Activated CD8-positive, alpha-beta memory T cell treated with anti-CD3 and anti-CD28 coated beads for 1 hour (primary cell): ENCODE data around the gene LBHD1.
"Not testable (repeated sequence)": the region's sequence is repeated elsewhere in the genome, so short reads cannot be mapped to it uniquely, and the experiment has no call there.

Source experiments
- DNase-seq, 2 donors: peaks; one replicate each; pipeline ENCODE4 v3.0.0-alpha.2; 2020; ENCODE audit warnings: low read depth in 1 of 2; ENCODE audit errors: extremely low read depth in 1 of 2

Gene LBHD1

DNA sequence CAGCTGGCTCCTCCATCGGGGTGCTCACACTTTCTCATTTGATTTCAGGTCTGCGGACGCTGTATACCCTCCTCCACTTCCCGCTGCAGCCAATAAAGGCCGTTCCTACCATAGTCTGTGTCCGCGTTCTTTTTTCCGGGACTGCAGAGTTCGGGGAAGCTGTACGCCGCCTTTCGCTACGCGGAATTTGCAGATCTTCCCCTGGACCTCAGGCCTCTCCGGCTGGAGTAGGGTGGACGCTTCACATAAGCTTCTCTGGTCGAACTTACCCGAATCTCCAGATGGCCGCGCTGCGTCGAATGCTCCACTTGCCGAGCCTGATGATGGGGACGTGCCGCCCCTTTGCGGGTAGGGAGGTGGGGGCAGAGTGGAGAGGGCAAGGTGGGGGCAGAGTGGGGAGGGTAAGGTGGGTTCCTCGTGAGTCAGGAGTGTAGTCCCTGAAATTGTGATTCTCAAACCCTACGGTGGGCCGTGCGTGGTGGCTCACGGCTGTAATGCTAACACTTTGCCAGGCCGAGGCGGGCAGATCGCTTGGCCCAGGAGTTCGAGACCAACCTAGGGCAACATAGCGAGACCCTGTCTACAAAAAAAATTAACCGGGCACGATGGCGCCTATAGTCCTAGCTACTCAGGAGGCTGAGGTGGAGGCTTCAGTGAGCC lies 6.3 kb downstream of the LBHD1 start:
- DNase-seq, result peak in 1 of 2 donors; percentile 47

DNA sequence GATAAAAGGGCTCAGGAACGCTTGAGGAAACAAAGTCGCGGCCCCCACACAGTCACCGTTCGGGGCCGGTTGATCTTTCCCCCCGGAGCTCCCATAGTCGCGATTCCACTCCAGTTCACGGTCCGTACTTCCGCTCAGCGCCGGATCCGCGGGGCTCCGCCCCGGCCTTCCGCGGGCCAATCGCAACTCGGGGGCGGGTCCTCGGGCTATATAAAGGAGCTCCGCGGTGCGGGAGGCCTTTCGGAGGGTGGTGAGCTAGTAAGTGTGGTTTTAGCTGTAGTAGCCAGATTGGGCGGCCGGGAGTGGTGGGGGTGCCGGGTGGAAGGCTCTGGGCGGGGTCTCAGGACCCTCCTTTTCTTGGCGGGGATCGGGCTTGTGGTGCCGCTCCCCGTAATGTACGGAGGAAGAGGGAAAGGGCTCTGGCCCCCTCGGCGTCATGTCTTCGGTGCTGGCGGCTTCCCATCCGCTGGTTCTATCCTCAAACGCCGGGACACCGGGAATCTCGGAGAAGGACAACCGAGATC lies 6.9 kb downstream of the LBHD1 start, which contains the start of the genes C11orf98 and CSKMT:
Gene C11orf98 (minus strand): TSS at position 136 of the 524 bp plus-strand sequence. CDS start 41 bp downstream, at position 95.
Gene CSKMT (plus strand): TSS at position 238 of the 524 bp plus-strand sequence. CDS start 568 bp downstream, outside the sequence.
- peak; percentile 90 to 91 for DNase-seq

DNA sequence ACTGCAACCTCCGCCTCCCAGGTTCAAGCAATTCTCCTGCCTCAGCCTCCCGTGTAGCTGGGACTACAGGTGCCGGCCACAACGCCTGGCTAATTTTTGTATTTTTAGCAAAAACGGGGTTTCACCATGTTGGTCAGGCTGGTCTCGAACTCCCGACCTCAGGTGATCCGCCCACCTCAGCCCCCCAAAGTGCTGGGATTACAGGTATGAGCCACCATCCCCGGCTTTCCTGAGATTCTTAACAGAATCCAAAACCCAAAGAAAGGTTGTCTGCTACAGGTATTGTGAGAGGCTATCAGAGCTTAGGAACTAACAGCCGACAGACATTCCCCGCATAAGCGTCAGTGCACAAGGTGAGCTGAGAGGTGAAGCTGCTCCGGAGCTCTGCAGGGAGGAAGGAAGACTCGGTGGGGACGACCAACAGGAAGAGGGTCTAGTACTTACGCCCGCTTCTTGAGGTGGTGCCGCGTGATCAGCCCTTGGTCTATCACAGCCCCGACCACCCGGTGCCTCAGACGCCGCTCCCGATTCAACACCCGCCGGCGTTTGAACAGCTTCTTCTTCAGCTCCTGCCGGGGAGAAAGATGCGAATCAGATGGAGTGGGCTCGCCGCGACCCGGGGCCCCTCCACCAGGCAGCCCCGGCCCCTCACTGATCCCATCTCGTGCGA lies 7.5 kb downstream of the LBHD1 start:
- DNase-seq, result no peak

DNA sequence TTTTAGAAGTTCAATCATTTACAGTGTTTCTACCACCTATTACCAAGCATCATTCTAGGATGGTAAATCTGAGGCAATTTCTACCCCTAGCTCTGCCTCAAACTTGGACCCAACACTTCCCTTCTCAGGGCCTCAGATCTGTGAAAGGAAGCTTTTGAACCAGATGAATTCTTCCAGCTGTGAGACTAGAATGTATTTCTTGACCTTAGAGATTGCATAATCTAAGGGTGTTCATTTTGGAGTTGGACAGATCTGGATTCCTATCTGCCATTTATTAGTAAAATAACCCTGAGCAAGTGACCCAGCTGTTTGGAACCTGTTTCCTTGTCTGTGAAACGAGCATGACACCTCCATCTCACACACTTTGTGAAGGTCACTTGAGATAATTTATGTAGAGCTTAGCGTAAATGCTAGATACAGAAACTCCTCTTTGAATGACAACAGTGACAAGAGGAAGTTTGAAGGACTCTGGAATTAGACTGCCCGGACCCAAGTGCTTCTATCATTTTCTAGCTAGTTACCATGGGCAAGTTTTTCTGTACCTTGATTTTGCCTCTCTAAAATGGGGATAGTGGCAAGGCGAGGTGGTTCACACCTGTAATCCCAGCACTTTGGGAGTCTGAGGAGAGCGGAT lies 15.2 kb downstream of the LBHD1 start:
- no peak for DNase-seq

DNA sequence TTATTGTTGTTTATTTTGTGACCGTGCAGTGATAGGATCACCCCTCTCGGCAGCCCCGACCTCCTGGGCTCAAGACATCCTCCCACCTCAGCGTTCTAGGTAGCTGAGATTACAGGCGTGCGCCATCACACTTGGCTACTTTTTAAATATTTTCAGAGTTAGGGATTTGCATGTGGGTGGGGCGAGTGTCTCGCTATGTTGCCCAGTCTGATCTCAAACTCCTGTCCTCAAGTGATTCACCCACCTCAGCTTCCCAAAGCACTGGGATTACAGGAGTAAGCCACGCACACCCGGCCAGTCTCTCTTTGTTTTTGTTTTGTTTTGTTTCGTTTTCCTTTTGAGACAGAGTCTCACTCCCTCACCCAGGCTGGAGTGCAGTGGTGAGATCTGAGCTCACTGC lies 17.8 kb downstream of the LBHD1 start:
- no peak for DNase-seq

DNA sequence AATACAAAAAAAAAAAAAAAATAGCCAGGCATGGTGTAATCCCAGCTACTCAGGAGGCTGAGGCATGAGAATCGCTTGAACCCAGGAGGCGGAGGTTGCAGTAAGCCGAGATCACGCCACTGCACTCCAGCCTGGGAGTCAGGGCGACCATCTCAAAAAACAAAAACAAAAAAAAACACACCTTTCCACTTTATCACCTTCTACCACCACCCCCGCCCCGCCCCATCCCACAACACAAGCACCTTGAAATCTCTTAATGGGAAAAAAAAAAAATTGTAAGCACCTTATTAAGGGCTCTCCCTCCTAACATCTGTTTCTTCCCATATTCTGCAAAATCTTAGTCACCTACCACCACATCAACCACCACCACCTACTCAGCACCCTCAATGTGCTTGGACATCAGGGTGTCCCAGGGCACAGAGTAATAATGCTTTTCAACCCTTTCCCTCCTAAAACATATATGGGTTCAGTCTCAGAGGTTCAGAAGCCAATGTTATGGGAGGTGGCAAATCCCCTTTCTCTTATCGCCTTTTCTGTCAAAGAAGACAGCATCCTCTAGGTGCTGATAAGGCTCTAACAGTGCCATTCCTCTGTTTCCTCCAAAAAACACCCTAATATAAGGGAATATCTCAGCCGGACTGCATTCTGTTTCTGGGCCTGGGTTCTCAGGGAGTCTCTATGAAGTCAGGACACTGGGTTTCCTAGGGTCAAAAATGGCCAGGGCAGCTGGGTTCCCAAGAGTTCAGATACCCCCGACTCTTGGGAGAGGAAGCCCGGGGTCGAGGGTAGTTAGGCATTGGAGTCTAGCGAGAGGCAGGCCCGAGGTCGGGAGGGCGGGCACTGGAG lies 19.7 kb downstream of the LBHD1 start:
- DNase-seq, result no peak

DNA sequence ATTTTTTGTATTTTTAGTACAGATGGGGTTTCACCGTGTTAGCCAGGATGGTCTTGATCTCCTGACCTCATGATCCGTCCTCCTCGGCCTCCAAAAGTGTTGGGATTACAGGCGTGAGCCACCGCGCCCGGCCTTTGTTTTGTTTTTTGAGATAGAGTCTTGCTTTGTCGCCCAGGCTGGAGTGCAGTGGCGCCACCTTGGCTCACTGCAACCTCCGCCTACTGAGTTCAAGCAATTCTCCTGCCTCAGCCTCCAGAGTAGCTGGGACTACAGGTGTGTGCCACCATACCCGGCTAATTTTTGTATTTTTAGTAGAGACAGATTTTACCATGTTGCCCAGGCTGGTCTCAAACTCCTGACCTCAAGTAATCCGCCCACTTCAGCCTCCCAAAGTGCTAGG lies 21.8 kb downstream of the LBHD1 start:
- DNase-seq, result not testable (repeated sequence)

DNA sequence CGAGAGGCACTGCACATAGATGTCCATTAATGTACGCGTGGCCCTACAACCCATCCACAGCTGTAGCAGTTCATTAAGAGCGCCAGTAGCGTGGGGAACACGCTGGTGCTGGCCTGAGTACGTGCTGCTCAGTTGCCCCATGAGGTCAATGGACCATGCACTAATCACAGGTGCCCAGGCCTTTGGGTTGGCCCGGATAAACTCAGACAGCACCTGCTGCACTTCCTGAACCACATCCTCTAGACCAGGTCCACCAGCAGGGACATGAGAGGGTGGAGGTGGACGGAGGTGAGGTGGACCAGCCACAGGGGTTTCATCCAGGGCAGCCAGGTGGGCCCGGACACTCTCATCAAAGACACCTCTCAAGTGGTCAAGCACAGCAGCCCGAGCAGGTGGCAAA lies 22.6 kb downstream of the LBHD1 start:
- no peak for DNase-seq

DNA sequence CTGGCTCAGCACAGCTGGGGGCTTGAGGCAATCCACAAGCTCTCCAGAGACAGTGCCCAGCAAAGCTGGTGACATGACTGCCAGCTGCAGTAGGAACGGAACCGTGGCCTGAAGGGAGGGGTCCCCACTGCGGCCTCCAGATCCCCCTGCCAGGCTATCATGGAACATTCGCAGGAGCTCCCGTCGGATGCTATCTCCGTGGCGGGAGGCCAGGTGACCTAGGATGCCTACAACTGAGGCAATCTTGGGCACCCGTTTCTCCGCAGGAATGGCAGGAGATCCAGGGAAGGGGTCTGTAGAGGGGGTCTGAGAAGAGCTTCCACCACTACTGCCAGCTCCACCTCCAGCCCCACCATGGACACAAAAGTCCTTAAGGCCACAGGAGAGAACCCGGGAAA lies 23.1 kb downstream of the LBHD1 start:
- no peak for DNase-seq

DNA sequence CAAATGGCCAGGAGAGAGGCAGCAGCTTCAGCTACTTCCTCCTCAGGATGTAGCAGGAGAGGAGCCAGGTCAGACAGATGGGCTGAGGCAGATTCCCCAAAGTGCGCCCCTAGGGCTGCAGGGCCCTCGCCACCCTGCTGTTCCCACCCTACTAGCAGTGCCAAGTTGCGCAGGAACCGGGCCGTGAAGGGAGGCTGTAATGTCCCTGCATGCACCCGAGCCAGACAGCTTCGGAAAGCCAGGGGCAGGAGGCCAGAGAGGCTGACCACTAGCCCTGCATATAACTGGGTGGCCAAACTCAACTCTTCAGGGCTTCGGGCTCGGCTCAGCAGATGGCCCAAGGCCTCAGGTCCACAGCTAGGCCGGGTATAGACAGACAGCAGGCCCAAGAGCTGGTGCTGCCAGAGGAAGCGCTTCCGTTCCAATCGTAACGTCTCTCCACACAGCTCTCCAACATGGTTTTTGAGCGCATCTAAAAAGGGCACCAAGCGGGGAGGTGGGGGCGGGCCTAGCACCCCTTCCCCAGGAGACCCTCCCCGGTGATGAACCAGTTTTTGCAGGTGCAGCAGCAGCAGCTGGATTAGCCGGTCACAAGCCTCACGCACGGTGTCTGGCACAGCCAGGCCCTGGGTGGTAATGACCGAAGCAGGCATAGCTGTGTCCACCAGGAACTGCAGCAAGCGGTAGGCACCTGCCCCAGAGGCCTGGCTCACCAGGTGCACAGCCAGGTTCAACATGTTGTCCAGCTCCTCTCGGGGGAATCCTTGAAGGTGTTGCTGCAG lies 23.7 kb downstream of the LBHD1 start:
- no peak for DNase-seq

DNA sequence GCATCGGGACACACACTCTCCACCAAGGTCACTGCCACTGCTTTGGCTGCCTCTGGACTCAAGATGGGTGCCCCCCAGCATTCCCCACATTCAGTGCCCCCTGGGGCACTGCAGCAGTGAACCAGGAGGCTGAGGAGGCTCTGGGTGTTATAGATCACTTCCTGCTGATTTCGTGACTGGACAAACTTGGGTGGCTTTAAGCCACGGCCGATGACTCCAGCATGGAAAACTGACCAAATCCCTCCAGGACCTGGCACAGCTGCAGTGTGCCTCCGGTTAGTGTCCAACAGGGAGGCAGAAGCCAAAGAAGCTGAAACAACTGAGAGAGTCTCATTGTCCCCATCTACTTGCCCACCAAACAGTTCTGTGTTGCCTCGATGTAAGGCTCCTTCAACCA lies 24.5 kb downstream of the LBHD1 start:
- DNase-seq, result no peak

DNA sequence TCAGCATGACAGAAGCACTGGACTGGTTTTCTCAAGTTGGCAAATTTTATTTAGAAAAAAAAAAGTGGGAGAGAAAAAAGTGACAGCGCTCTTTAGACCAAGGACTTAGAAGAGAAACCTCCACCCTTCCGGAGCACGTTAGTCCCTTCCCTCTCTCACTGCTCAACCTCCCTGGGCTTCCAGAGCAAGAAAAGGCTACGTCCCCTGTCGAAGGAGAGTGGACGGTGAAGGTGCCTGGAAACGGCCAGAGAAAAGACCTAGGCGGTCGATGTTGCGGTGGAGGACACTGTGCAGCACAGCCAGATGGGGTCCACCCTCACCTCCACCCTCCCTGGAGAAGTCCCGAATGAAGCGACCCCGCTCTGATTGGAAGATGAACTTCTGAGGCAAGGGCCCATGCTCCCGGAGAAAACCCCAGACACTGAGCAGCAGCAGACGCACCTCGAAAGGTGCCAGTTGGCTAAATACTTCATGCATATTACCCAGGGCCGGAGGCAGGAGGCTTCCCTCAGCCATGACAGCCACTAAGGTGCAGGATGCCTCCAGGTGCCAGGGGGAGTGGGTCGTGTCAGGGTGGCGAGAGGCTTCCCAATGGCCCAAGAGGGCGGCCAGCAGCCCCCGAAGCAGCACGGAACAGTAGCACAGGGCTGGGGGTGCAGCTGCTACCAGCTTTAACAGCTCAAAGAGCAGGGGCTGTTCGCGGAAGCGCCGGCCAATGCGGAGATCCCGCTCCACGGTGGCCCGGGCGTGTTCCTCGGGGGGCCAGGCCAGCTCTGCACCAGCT lies 25.1 kb downstream of the LBHD1 start:
- no peak for DNase-seq

DNA sequence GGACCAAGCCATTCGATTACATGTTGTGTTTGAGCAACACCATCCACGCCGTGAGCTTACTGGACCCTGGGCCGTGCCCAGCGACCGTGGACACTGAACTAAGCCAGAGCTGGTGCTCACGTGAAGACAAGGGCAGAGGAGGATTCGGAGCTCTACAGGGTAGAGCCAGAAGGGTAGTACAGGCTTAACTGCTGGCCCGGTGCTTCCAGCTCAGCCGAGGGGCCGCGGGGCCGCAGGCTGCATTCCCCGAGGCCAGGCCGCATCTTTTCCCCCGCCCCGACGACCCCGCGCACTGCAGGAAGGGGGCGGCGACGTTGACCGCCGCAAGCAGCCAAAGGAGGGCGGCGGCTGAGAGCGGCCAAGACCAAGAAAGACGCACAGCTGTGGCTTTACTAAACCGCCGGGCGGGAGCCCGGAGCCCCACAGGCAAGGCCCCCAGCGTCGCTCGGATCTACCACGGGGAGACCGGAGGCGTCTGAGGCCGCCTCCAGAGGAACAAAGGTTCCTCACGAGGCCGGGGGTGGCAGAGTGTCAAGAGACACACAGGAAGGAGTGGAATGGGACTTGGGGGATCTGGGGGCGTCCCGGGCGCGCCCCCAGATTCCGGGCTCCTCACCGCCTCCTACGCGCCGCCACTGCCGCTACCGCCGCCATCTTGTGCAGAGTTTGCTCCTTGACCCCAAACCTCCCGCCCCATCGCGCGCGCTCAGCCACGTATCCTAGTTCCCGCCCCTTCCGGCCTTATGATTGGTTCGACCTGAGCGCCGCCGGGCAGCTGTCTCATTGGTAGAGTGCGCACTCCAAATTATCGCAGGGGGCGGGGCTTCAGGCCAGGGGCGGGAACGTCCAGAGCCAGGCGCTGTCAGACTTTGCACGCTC lies 25.9 kb downstream of the LBHD1 start, which contains the start of gene GANAB:
Gene GANAB (minus strand): TSS at position 668 of the 879 bp plus-strand sequence. CDS start 14 bp downstream, at position 654.
- peak; percentile 98 for DNase-seq

DNA sequence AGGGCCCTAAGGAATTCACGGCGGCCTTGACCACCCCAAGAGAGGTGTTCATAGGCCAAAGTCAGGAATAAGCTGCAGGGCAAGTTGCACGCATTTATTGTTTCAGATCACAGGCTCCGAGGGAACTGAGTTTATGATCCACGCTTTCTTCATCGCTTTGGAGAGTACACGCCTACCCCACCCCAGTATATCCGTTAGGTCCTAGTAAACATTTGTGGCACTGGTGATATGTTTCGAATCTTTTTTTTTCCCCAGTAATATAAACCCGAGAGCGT lies 26.5 kb downstream of the LBHD1 start:
- no peak for DNase-seq

DNA sequence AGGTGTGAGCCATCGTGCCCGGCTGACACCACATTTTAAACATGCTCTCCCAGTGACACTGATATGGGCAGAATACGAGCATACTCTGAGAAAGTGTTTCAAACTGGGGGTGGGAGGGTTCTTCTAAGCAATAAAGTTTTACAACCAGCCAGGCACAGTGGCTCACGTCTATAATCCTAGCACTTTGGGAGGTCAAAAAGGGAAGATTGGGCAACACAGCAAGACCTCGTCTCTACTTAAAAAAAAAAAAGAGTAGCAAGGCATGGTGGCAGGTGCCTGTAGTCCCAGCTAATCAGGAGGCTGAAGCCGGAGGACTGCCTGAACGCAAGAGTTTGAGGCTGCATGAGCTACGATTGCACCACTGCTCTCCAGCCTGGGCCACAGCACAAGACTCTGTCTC lies 27.8 kb downstream of the LBHD1 start:
- no peak for DNase-seq

DNA sequence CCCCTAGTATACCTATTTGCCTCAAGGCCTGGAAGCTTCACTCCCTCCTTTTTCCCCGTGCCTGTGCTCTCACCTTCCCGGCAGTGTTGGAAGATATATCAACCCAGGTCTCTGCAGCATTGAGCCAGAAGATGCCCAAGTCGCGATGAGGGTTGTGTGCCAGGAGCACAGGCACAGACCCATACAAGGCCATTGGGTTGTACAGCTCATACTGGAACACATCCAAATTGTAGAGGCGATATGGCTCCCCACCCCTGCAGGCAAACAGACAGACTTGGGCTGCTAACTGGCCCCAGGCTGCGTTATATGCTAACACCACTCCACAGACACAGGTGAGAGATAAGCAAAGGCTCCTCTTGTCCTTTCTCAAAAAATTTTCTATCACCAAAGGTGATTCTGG lies 39.6 kb downstream of the LBHD1 start:
- DNase-seq, result no peak

DNA sequence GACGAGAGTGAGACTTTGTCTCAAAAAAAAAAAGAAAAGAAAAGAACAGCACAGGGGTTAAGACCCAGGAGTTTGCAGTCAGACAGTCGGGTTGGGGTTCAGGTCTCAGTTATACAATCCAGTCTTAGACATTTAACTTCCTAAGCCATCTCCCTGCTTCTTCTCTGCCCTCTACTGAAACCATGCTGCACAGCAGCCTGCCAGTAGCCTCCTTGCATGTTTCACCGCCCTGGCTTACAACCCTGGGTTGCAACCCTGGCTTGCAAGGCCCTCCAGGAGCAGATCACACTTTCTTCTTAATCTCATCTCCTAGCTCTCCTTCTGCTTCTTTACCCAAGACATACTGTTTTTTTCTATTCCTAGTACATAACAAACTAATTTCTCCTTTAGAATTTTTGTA lies 44.4 kb downstream of the LBHD1 start:
- no peak for DNase-seq

DNA sequence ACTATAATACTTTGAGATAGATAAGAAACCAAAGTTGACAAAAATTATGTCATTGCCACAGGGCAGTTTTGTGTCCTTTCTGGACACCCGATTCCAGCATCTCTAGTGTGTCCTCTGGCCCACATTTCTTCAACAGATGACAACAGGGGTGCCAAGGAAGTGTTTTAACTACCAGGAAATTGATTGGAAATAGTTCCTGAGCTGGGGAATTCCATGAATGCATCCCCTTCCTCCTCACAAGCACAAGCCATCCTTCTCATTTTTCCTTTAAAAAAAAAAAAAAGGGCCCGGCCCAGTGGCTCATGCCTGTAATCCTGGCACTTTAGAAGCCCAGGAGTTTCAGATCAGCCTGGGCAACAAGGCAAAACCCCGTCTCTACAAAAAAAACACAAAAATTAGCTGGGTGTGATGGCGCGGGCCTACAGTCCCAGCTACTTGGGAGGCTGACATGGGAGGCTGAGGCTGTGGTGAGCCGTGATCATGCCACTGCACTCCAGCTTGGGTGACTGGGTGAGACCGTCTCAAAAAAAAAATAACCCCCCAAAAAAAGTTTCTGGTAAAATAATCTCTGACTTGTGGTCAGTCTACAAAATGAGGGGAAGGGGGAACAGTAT lies 49.5 kb downstream of the LBHD1 start:
- DNase-seq, result no peak
